Peyer's patch (tissue), 4 donors: ENCODE data around the gene MAP3K10. TPM values are rescaled to one million over a fixed set of nuclear protein-coding genes. Genes with fewer than 3 reads are reported as not detected.

Experiments
- DNase-seq, 3 donors: peaks; one replicate each; pipeline ENCODE4 v3.0.0-alpha.2; 2017 to 2019
- H3K27ac ChIP-seq, 4 donors: fragments of 200-600 bp; sonication (generic); one replicate each; pipeline ENCODE4 v1.5.1; 2016 to 2019
- H3K27me3 ChIP-seq, 2 donors: fragments of 200-600 bp; sonication (generic); one replicate each; pipeline ENCODE4 v1.5.1; 2019
- H3K36me3 ChIP-seq, 3 donors: fragments of 200-600 bp; sonication (generic); one replicate each; pipeline ENCODE4 v1.5.1; 2016 to 2019
- H3K4me1 ChIP-seq, 4 donors: fragments of 200-600 bp; sonication (generic); one replicate each; pipeline ENCODE4 v1.5.1; 2016 to 2019
- H3K4me3 ChIP-seq, 4 donors: fragments of 200-600 bp; sonication (generic); 1 replicate in 3 of 4; 2 replicates in 1 of 4; pipeline ENCODE4 v1.5.1; 2016 to 2019; ENCODE audit warnings: mild to moderate bottlenecking in 1 of 4
- H3K9me3 ChIP-seq, 4 donors: fragments of 200-600 bp; sonication (generic); one replicate each; pipeline ENCODE4 v1.5.1; 2016 to 2019; ENCODE audit warnings: mild to moderate bottlenecking in 1 of 4
- POLR2A ChIP-seq, 2 donors: fragments of 450-650 bp; IDR thresholded peaks; one replicate each; pipeline ENCODE4 v1.5.1; 2017; ENCODE audit warnings: antibody characterized with exemption in 2 of 2, mild to moderate bottlenecking in 2 of 2, moderate library complexity in 2 of 2
- total RNA-seq, 4 donors: library from RNA; depleted of rRNA; stranded (reverse); fragments of >200 nt; gene quantifications; one replicate each; pipeline ENCODE4 v1.1.0, GENCODE V29; 2016
- TF ChIP-seq, protein P1 (sequence below), 6 experiments: fragments of 450-650 bp in 4 of 6; fragments of 200-600 bp in 2 of 6; sonication (generic) in 1 of 6; IDR thresholded peaks; one replicate each; pipeline ENCODE4 v1.5.1; 2017 to 2019; ENCODE audit warnings: antibody characterized with exemption in 6 of 6, mild to moderate bottlenecking in 3 of 6, moderate library complexity in 1 of 6

MAP3K10 gene
- total RNA-seq, 4 donors from 2014 or later: 8.1 to 64.4 (median 16.2) TPM

GRCh38 chr19:40242480-40242879, 51.3 kb downstream of the MAP3K10 start:
- no peaks in the 10 kb centered on the region for H3K4me1 ChIP-seq
- no peaks in the 10 kb centered on the region for H3K9me3 ChIP-seq
- H3K27ac ChIP-seq: peak overlapping the region in 1 of 4 donors; percentile 19
- H3K27me3 ChIP-seq: no peaks in the 10 kb centered on the region
- no peak for DNase-seq
- H3K36me3 ChIP-seq: peaks cover 0 to 52% (median 0%) of the 10 kb centered on the region in 3 donors
- no peak overlapping the region for H3K4me3 ChIP-seq
- TF ChIP-seq POLR2A (IDR thresholded peaks at IDR 0.05): no peak
- TF ChIP-seq, protein P1, sequence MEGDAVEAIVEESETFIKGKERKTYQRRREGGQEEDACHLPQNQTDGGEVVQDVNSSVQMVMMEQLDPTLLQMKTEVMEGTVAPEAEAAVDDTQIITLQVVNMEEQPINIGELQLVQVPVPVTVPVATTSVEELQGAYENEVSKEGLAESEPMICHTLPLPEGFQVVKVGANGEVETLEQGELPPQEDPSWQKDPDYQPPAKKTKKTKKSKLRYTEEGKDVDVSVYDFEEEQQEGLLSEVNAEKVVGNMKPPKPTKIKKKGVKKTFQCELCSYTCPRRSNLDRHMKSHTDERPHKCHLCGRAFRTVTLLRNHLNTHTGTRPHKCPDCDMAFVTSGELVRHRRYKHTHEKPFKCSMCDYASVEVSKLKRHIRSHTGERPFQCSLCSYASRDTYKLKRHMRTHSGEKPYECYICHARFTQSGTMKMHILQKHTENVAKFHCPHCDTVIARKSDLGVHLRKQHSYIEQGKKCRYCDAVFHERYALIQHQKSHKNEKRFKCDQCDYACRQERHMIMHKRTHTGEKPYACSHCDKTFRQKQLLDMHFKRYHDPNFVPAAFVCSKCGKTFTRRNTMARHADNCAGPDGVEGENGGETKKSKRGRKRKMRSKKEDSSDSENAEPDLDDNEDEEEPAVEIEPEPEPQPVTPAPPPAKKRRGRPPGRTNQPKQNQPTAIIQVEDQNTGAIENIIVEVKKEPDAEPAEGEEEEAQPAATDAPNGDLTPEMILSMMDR (IDR thresholded peaks at IDR 0.05): no peak

DNA sequence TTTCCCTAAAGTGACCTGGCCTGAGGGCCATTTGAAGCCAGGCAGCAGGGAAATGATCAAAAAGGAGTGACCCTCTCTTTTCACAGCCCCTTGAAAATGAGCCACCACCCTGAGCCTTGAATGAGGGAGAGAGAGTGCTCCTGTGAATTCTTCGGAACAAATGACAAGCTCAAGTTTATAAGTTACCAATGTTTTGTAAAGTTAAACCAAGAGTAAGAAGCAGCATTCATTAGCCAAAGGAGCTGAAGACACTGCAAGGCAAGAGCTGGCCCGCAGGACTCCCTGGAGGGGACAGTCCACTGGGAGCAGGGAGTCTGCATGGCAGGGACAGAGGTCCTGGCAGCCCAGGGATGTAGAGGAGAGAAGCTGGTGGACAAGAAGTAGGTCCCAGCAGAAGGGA, 52.0 kb downstream of the MAP3K10 start:
- DNase-seq: no peak
- H3K9me3 ChIP-seq: no peaks in the 10 kb centered on the region
- TF ChIP-seq POLR2A (IDR thresholded peaks at IDR 0.05): no peak
- TF ChIP-seq, protein P1 (IDR thresholded peaks at IDR 0.05): no peak
- H3K4me3 ChIP-seq: no peak overlapping the region
- no peaks in the 10 kb centered on the region for H3K27me3 ChIP-seq
- H3K4me1 ChIP-seq: no peaks in the 10 kb centered on the region
- no peak overlapping the region for H3K27ac ChIP-seq
- H3K36me3 ChIP-seq: peaks cover 0 to 51% (median 0%) of the 10 kb centered on the region in 3 donors

GRCh38 chr19:40244579-40245317, 53.5 kb downstream of the MAP3K10 start:
- DNase-seq: no peak
- Histone ChIP-seq H3K9me3 (no peaks in the 10 kb centered on the region), H3K4me3 (no peak overlapping the region), H3K27ac (no peak overlapping the region), H3K36me3 (peaks cover 0 to 40% (median 0%) of the 10 kb centered on the region in 3 donors), H3K27me3 (no peaks in the 10 kb centered on the region), H3K4me1 (no peaks in the 10 kb centered on the region)
- TF ChIP-seq POLR2A (IDR thresholded peaks at IDR 0.05): no peak
- TF ChIP-seq, protein P1 (IDR thresholded peaks at IDR 0.05): no peak

- DNase-seq: no peak
- Histone ChIP-seq H3K9me3 (no peaks in the 10 kb centered on the region), H3K27me3 (no peaks in the 10 kb centered on the region), H3K4me1 (no peaks in the 10 kb centered on the region), H3K36me3 (peaks cover 0 to 31% (median 0%) of the 10 kb centered on the region in 3 donors), H3K4me3 (no peak overlapping the region), H3K27ac (no peak overlapping the region)
- TF ChIP-seq, protein P1 (IDR thresholded peaks at IDR 0.05): no peak
- no peak for TF ChIP-seq POLR2A (IDR thresholded peaks at IDR 0.05)
Measured at GRCh38 chr19:40245506-40246128, 54.4 kb downstream of the MAP3K10 start.

- TF ChIP-seq, protein P1 (IDR thresholded peaks at IDR 0.05): no peak
- TF ChIP-seq POLR2A (IDR thresholded peaks at IDR 0.05): no peak
- H3K27ac ChIP-seq: no peak overlapping the region
- H3K36me3 ChIP-seq: peaks cover 0 to 26% (median 0%) of the 10 kb centered on the region in 3 donors
- no peaks in the 10 kb centered on the region for H3K27me3 ChIP-seq
- no peaks in the 10 kb centered on the region for H3K9me3 ChIP-seq
- H3K4me1 ChIP-seq: no peaks in the 10 kb centered on the region
- no peak for DNase-seq
- no peak overlapping the region for H3K4me3 ChIP-seq
Measured at GRCh38 chr19:40246292-40247073, 55.3 kb downstream of the MAP3K10 start.
